Thyroid gland (tissue), 4 donors: Measurements from ENCODE around the gene VPS18. TPM values are rescaled to one million over a fixed set of nuclear protein-coding genes. Genes with fewer than 3 reads are reported as not detected.

Source experiments
- DNase-seq, 2 donors: peaks; one replicate each; pipeline ENCODE4 v3.0.0-alpha.2; 2019
- H3K27ac ChIP-seq, 3 donors: fragments of 200-600 bp; sonication (generic); 1 replicate in 2 of 3; 2 replicates in 1 of 3; pipeline ENCODE4 v1.5.1; 2016 to 2019; ENCODE audit warnings: mild to moderate bottlenecking in 1 of 3, moderate library complexity in 1 of 3
- H3K27me3 ChIP-seq: fragments of 200-600 bp; sonication (generic); one replicate; pipeline ENCODE4 v1.5.1; 2019
- H3K36me3 ChIP-seq, 2 donors: fragments of 200-600 bp; sonication (generic); one replicate each; pipeline ENCODE4 v1.5.1; 2016 to 2019
- H3K4me1 ChIP-seq, 2 donors: fragments of 200-600 bp; sonication (generic); one replicate each; pipeline ENCODE4 v1.5.1; 2017 to 2019
- H3K4me3 ChIP-seq, 3 donors: fragments of 200-600 bp; sonication (generic); replicated peaks in 1 of 3; 1 replicate in 2 of 3; 2 replicates in 1 of 3; pipeline ENCODE4 v1.5.1; 2016; ENCODE audit warnings: mild to moderate bottlenecking in 1 of 3
- H3K9me3 ChIP-seq: fragments of 200-600 bp; sonication (generic); one replicate; pipeline ENCODE4 v1.5.1; 2017
- CTCF ChIP-seq, 6 experiments: fragments of 200-600 bp in 3 of 6; fragments of 450-650 bp in 3 of 6; sonication (generic) in 3 of 6; IDR thresholded peaks; one replicate each; pipeline ENCODE4 v1.5.1; 2016 to 2019; ENCODE audit warnings: antibody characterized with exemption in 6 of 6, mild to moderate bottlenecking in 2 of 6, inconsistent platforms in 1 of 6, moderate library complexity in 1 of 6
- POLR2A ChIP-seq, 2 donors: fragments of 450-650 bp; IDR thresholded peaks; one replicate each; pipeline ENCODE4 v1.6.1; 2017; ENCODE audit warnings: antibody characterized with exemption in 2 of 2, mild to moderate bottlenecking in 2 of 2, moderate library complexity in 1 of 2
- whole genome bisulfite sequencing, 2 donors: methylation state at CpG; one replicate each; pipeline ENCODE4 v1.1.5; 2017; 5-methylcytosine and 5-hydroxymethylcytosine counted together
- intact Hi-C: fragments of 100-400 bp; cut with DNase I; formaldehyde crosslinking; loops from one replicate; pipeline ENCODE4 v1.15.1; 2023
- total RNA-seq, 4 donors: library from RNA; depleted of rRNA; stranded (reverse); fragments of >200 nt; gene quantifications; one replicate each; pipeline ENCODE4 v1.2.3, GENCODE V29; 2016

VPS18 gene
- total RNA-seq, 4 donors from 2014 or later = 29.2 to 43.6 (median 37.2) TPM

- Histone ChIP-seq H3K4me1 (peaks cover 0 to 4% of the 10 kb centered on the region in 2 donors), H3K27me3 (no peaks in the 10 kb centered on the region), H3K9me3 (no peaks in the 10 kb centered on the region), H3K36me3 (no peaks in the 10 kb centered on the region), H3K4me3 (no peak overlapping the region), H3K27ac (peak overlapping the region in 1 of 3 donors; percentile 30)
- TF ChIP-seq POLR2A (IDR thresholded peaks at IDR 0.05) (no peak), CTCF (IDR thresholded peaks at IDR 0.05) (no peak)
- 50 to 57% methylated on average over 7 to 8 of the region's 15 CpGs for WGBS, 2 donors
- DNase-seq = no peak
- intact Hi-C loops = no loop called here
Observed at GRCh38 chr15:40918146-40918798, 24.0 kb downstream of the VPS18 start.

DNA sequence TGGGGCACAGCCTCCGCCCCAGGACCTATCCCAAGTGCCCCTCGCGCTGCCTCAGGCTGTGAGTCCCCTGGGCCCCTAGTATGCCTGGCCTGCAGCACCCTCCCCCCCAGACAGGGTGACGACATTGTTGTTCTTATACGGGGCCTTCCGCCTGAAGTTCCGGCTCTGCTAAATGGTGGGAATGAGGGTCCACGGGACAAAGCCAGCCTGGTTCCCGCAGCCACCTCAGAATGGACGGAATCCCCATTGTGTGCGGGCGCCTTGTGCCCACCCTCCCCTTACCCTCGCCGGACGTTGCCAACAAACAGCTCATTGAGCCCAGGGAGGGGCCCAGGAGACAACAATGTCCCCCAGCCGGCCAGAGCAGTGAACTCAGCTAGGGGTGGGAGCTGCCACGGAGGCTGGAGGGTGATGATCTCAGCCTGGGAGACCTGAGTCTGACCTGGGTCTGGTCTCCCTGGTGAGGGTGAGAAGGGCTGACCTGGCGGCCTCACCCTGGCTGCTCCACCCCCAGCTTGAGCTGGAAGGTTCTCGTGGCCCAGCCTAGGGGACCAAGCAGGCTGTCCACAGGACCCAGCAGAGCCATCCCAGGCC is 24.6 kb downstream of the VPS18 start:
- Histone ChIP-seq H3K27me3 (no peaks in the 10 kb centered on the region), H3K27ac (no peak overlapping the region), H3K9me3 (no peaks in the 10 kb centered on the region), H3K4me1 (peaks cover 0 to 4% of the 10 kb centered on the region in 2 donors), H3K4me3 (no peak overlapping the region), H3K36me3 (no peaks in the 10 kb centered on the region)
- 70 to 83% methylated on average over 15 to 16 of the region's 19 CpGs for WGBS, 2 donors
- TF ChIP-seq POLR2A (IDR thresholded peaks at IDR 0.05) (no peak), CTCF (IDR thresholded peaks at IDR 0.05) (no peak)
- intact Hi-C loops = no loop called here
- no peak for DNase-seq

- Histone ChIP-seq H3K27me3 (no peaks in the 10 kb centered on the region), H3K27ac (no peak overlapping the region), H3K36me3 (no peaks in the 10 kb centered on the region), H3K4me1 (peaks cover 12 to 22% of the 10 kb centered on the region in 2 donors), H3K9me3 (no peaks in the 10 kb centered on the region), H3K4me3 (no peak overlapping the region)
- TF ChIP-seq POLR2A (IDR thresholded peaks at IDR 0.05) (no peak), CTCF (IDR thresholded peaks at IDR 0.05) (no peak)
- WGBS, 2 donors = 64 to 72% methylated on average over 5 of the region's 5 CpGs
- no peak for DNase-seq
- intact Hi-C loops = no loop called here
Observed at GRCh38 chr15:40921949-40922607, 27.8 kb downstream of the VPS18 start.

- intact Hi-C loops = no loop called here
- no peak overlapping the region for H3K27ac ChIP-seq
- no peak overlapping the region for H3K4me3 ChIP-seq
- no peaks in the 10 kb centered on the region for H3K27me3 ChIP-seq
- no peak for DNase-seq
- no peaks in the 10 kb centered on the region for H3K9me3 ChIP-seq
- TF ChIP-seq CTCF (IDR thresholded peaks at IDR 0.05) (no peak), POLR2A (IDR thresholded peaks at IDR 0.05) (no peak)
- H3K36me3 ChIP-seq = no peaks in the 10 kb centered on the region
- 68 to 85% methylated on average over 7 to 10 of the region's 10 CpGs for WGBS, 2 donors
- peaks cover 15 to 27% of the 10 kb centered on the region in 2 donors for H3K4me1 ChIP-seq
Observed at GRCh38 chr15:40922608-40923005, 28.4 kb downstream of the VPS18 start.

GRCh38 chr15:40923551-40923950 is 29.3 kb downstream of the VPS18 start:
- 77 to 91% methylated on average over 9 of the region's 9 CpGs for WGBS, 2 donors
- Histone ChIP-seq H3K9me3 (no peaks in the 10 kb centered on the region), H3K27me3 (peaks cover 7% of the 10 kb centered on the region), H3K4me1 (peaks cover 24 to 32% of the 10 kb centered on the region in 2 donors), H3K36me3 (no peaks in the 10 kb centered on the region), H3K27ac (no peak overlapping the region), H3K4me3 (no peak overlapping the region)
- TF ChIP-seq POLR2A (IDR thresholded peaks at IDR 0.05) (no peak), CTCF (IDR thresholded peaks at IDR 0.05) (no peak)
- DNase-seq = no peak
- intact Hi-C loops = no loop called here
